Measurements from ENCODE around the gene USP15. TPM values are rescaled to one million over a fixed set of nuclear protein-coding genes. Genes with fewer than 3 reads are reported as not detected.

Gene USP15
- total RNA-seq, 4 donors from 2014 or later, result 71.1 to 335 (median 97.0) TPM

DNA sequence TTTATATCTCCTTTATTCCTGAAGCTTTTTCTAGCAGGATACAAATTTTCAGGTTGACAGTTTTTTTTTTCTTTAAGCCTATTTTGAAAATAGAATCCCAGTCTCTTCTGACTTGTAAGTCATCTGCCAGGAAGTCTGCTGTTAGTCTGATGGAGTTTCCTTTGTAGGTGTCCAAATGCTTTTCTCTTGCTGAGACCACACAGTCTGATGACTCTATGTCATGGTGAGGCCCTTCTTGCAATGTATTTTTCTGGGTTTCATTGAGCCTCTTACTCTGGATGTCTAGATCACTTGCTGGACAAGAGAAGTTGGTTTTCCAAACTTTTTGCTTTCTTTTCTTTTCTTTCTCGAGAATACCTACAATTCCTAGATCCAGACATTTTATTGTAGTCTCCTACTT lies 30.6 kb downstream of the USP15 start:
- H3K27ac ChIP-seq, result no peak overlapping the region
- 89 to 93% methylated on average over 1 of the region's 1 CpG for WGBS, 2 donors (ENCODE audit: low coverage in 1 of 2)
- peaks cover 0 to 12% (median 5%) of the 10 kb centered on the region in 4 donors for H3K4me1 ChIP-seq
- no peak for DNase-seq
- H3K4me3 ChIP-seq, result no peak overlapping the region
- in situ Hi-C loops (cut with MboI; ENCODE audit: low pct_ligation_motif_present in 1 of 4, low pct_unique_long_range_greater_than_20kb in 1 of 4, low sequenced_read_pairs in 3 of 4) (no loop called here), intact Hi-C loops (cut with DNase I; ENCODE audit: low total_unique reads) (no loop called here)
- TF ChIP-seq POLR2AphosphoS5 (IDR thresholded peaks at IDR 0.05) (no peak), EP300 (IDR thresholded peaks at IDR 0.05; ENCODE audit: low read depth) (no peak), POLR2A (IDR thresholded peaks at IDR 0.05) (no peak), CTCF (IDR thresholded peaks at IDR 0.05) (no peak)
- H3K9me3 ChIP-seq, result peaks cover 9 to 13% of the 10 kb centered on the region in 2 donors
- no peaks in the 10 kb centered on the region for H3K27me3 ChIP-seq
- peaks cover 0 to 16% (median 4%) of the 10 kb centered on the region in 4 donors for H3K36me3 ChIP-seq

GRCh38 chr12:62291864-62292760 lies 31.9 kb downstream of the USP15 start:
- in situ Hi-C loops (cut with MboI; ENCODE audit: low pct_ligation_motif_present in 1 of 4, low pct_unique_long_range_greater_than_20kb in 1 of 4, low sequenced_read_pairs in 3 of 4), result no loop called here
- TF ChIP-seq EP300 (IDR thresholded peaks at IDR 0.05; ENCODE audit: low read depth) (no peak), POLR2AphosphoS5 (IDR thresholded peaks at IDR 0.05) (no peak), POLR2A (IDR thresholded peaks at IDR 0.05) (no peak), CTCF (IDR thresholded peaks at IDR 0.05) (no peak)

GRCh38 chr12:62292761-62293344 lies 32.6 kb downstream of the USP15 start:
- intact Hi-C loops (cut with DNase I; ENCODE audit: low total_unique reads) (no loop called here), in situ Hi-C loops (cut with MboI; ENCODE audit: low pct_ligation_motif_present in 1 of 4, low pct_unique_long_range_greater_than_20kb in 1 of 4, low sequenced_read_pairs in 3 of 4) (no loop called here)
- H3K27me3 ChIP-seq, result no peaks in the 10 kb centered on the region
- no peak overlapping the region for H3K4me3 ChIP-seq
- TF ChIP-seq CTCF (IDR thresholded peaks at IDR 0.05) (no peak), POLR2AphosphoS5 (IDR thresholded peaks at IDR 0.05) (no peak)
- no peak for DNase-seq
- H3K36me3 ChIP-seq, result peaks cover 0 to 24% (median 6%) of the 10 kb centered on the region in 4 donors
- peaks cover 0 to 6% (median 2%) of the 10 kb centered on the region in 4 donors for H3K4me1 ChIP-seq
- 65 to 85% methylated on average over 2 to 6 of the region's 6 CpGs for WGBS, 2 donors (ENCODE audit: low coverage in 1 of 2)
- no peak overlapping the region for H3K27ac ChIP-seq
- peaks cover 9 to 13% of the 10 kb centered on the region in 2 donors for H3K9me3 ChIP-seq

More at GRCh38 chr12:62291864-62292760, 31.9 kb downstream of the USP15 start:
- intact Hi-C loops (cut with DNase I; ENCODE audit: low total_unique reads), result no loop called here
- Histone ChIP-seq H3K27me3 (no peaks in the 10 kb centered on the region), H3K4me1 (peaks cover 0 to 6% (median 2%) of the 10 kb centered on the region in 4 donors), H3K9me3 (peaks cover 9 to 13% of the 10 kb centered on the region in 2 donors), H3K36me3 (peaks cover 0 to 17% (median 4%) of the 10 kb centered on the region in 4 donors), H3K27ac (no peak overlapping the region), H3K4me3 (no peak overlapping the region)
- 90% methylated on average over 2 of the region's 2 CpGs; no CpG with 5 or more reads in 1 of the 2 donors for WGBS, 2 donors (ENCODE audit: low coverage in 1 of 2)
- DNase-seq, result no peak

GRCh38 chr12:62294378-62294777 lies 34.2 kb downstream of the USP15 start:
- 93 to 98% methylated on average over 1 of the region's 1 CpG for WGBS, 2 donors (ENCODE audit: low coverage in 1 of 2)
- intact Hi-C loops (cut with DNase I; ENCODE audit: low total_unique reads), result no loop called here

More at GRCh38 chr12:62294378-62294777, 34.2 kb downstream of the USP15 start:
- in situ Hi-C loops (cut with MboI; ENCODE audit: low pct_ligation_motif_present in 1 of 4, low pct_unique_long_range_greater_than_20kb in 1 of 4, low sequenced_read_pairs in 3 of 4), result no loop called here
- no peak for TF ChIP-seq EP300 (IDR thresholded peaks at IDR 0.05; ENCODE audit: low read depth)
- no peak for TF ChIP-seq CTCF (IDR thresholded peaks at IDR 0.05)
- TF ChIP-seq POLR2A (IDR thresholded peaks at IDR 0.05), result no peak
- TF ChIP-seq POLR2AphosphoS5 (IDR thresholded peaks at IDR 0.05), result no peak
- H3K4me1 ChIP-seq, result peaks cover 0 to 6% (median 2%) of the 10 kb centered on the region in 4 donors
- H3K27me3 ChIP-seq, result no peaks in the 10 kb centered on the region
- H3K4me3 ChIP-seq, result no peak overlapping the region
- no peak overlapping the region for H3K27ac ChIP-seq
- H3K36me3 ChIP-seq, result peaks cover 0 to 31% (median 7%) of the 10 kb centered on the region in 4 donors
- DNase-seq, result no peak
- H3K9me3 ChIP-seq, result peaks cover 9 to 13% of the 10 kb centered on the region in 2 donors

Data from transverse colon (tissue), 4 donors.